Measurements from ENCODE around the gene TOM1L2.
A peak's percentile ranks its signal among the peaks of the same experiment; 100 is the strongest.
"Not testable (repeated sequence)": the region's sequence is repeated elsewhere in the genome, so short reads cannot be mapped to it uniquely, and the experiment has no call there.

The TOM1L2 gene

GRCh38 chr17:17919169-17920107 is 52.8 kb downstream of the TOM1L2 start:
- peak in 1 of 2 experiments; percentile 35 for DNase-seq

- no peak for DNase-seq
These were observed 54.8 kb downstream of the TOM1L2 start for GRCh38 chr17:17917394-17917793.

GRCh38 chr17:17915183-17915582 is 57.0 kb downstream of the TOM1L2 start:
- no peak for DNase-seq

- no peak for DNase-seq
These were observed 58.4 kb downstream of the TOM1L2 start for GRCh38 chr17:17913695-17914332.

GRCh38 chr17:17912336-17912735 is 59.9 kb downstream of the TOM1L2 start:
- DNase-seq, result not testable (repeated sequence)

GRCh38 chr17:17911001-17911613 is 61.1 kb downstream of the TOM1L2 start:
- no peak for DNase-seq

- DNase-seq, result no peak
These were observed 62.1 kb downstream of the TOM1L2 start for GRCh38 chr17:17910060-17910459.

- DNase-seq, result no peak
These were observed 63.1 kb downstream of the TOM1L2 start for GRCh38 chr17:17909078-17909477.

- no peak for DNase-seq
These were observed 64.7 kb downstream of the TOM1L2 start for GRCh38 chr17:17907469-17907868.

GRCh38 chr17:17906418-17907215 is 65.6 kb downstream of the TOM1L2 start:
- DNase-seq, result no peak

GRCh38 chr17:17905036-17905320 is 67.2 kb downstream of the TOM1L2 start:
- DNase-seq, result no peak

- no peak for DNase-seq
These were observed 67.8 kb downstream of the TOM1L2 start for GRCh38 chr17:17904166-17905035.

GRCh38 chr17:17902877-17903276 is 69.3 kb downstream of the TOM1L2 start:
- DNase-seq, result no peak

- no peak for DNase-seq
These were observed 69.8 kb downstream of the TOM1L2 start for GRCh38 chr17:17902376-17902775.

- DNase-seq, result no peak
These were observed 71.3 kb downstream of the TOM1L2 start for GRCh38 chr17:17900615-17901520.

- no peak for DNase-seq
These were observed 72.7 kb downstream of the TOM1L2 start for GRCh38 chr17:17899486-17899885.

- DNase-seq, result no peak
These were observed 73.5 kb downstream of the TOM1L2 start for GRCh38 chr17:17898673-17899072.

- no peak for DNase-seq
These were observed 74.8 kb downstream of the TOM1L2 start for GRCh38 chr17:17897442-17897841.

GRCh38 chr17:17896746-17897145 is 75.5 kb downstream of the TOM1L2 start:
- DNase-seq, result no peak

GRCh38 chr17:17893801-17894644 is 78.2 kb downstream of the TOM1L2 start:
- no peak for DNase-seq
